Fibroblast of villous mesenchyme (primary cell): ENCODE measurements around the gene METTL15. TPM values are rescaled to one million over a fixed set of nuclear protein-coding genes. Genes with fewer than 3 reads are reported as not detected.

ENCODE experiments used
- DNase-seq: peaks from one replicate; pipeline ENCODE4 v3.0.0-alpha.2; 2010; ENCODE audit warnings: low read depth
- H3K4me3 ChIP-seq: 2 replicates; pipeline ENCODE4 v1.5.1; 2011; ENCODE audit warnings: low read depth, mild to moderate bottlenecking, low read length
- total RNA-seq: library from RNA; depleted of rRNA; stranded (reverse); fragments of >200 nt; gene quantifications from 2 replicates; pipeline ENCODE4 v1.2.3, GENCODE V29; 2012
- TF ChIP-seq, protein P1 (sequence below): IDR thresholded peaks from 2 replicates; pipeline ENCODE4 v1.5.1; 2012; ENCODE audit warnings: low read depth, mild to moderate bottlenecking, low read length; ENCODE audit not compliant: insufficient read depth

Gene METTL15
- total RNA-seq, 1 donor: 28.1 TPM

DNA sequence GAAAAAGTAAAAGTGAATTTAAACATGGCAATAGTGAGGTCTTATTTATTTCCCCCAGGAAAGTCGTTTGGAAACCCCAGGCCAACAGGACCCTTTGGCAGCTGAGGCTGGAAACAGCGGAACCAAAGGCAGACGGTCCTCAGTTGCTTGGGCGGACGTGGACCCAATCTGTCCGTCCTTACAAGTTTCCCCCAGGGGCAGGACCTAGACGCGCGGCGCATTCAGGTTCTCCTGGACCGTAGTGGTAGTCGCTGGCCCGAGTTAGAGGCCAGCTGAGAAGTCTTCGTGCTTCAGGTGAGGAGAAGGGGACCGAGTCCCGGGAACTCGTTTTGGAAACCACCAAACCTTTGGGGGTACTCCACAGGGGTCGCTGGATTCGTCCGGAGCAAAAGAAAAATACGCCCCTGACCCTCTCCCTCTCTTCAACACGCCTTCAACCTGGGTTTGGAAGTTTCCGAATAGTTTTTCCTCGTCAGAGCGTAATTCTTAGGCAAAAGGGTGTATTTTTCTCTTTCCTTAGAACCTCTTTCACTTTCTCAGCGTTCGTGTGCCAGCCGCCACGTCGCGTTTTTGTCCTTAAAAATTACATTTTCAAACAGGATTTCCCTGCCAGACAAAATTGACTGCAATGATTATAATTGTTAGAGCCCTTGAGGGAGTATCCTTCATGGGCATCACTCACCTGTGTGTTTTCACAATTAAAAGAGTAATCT lies 2.1 kb downstream of the METTL15 start:
- peak; percentile 80 for DNase-seq
- TF ChIP-seq, protein P1, sequence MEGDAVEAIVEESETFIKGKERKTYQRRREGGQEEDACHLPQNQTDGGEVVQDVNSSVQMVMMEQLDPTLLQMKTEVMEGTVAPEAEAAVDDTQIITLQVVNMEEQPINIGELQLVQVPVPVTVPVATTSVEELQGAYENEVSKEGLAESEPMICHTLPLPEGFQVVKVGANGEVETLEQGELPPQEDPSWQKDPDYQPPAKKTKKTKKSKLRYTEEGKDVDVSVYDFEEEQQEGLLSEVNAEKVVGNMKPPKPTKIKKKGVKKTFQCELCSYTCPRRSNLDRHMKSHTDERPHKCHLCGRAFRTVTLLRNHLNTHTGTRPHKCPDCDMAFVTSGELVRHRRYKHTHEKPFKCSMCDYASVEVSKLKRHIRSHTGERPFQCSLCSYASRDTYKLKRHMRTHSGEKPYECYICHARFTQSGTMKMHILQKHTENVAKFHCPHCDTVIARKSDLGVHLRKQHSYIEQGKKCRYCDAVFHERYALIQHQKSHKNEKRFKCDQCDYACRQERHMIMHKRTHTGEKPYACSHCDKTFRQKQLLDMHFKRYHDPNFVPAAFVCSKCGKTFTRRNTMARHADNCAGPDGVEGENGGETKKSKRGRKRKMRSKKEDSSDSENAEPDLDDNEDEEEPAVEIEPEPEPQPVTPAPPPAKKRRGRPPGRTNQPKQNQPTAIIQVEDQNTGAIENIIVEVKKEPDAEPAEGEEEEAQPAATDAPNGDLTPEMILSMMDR: no peak
- peak overlapping the region; percentile 80 for H3K4me3 ChIP-seq

DNA sequence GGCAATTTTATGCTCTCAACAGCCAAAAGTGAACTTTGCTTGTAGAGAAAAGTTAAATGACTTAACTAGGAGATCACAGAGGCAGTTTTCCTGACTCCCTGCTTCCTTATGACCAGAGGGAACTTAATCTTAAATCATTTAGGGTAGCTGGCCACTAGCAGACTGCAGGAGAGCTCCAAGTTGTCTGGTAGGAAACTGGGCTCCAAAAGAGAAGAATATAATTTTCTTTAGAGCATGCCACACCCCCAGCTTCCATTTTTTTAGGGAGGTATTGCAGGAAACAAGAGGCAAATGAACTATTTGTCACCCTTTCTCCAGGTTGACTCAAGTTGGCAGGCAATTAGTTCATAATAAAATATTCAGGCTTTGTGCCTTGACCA lies 2.6 kb downstream of the METTL15 start:
- peak overlapping the region; percentile 80 for H3K4me3 ChIP-seq
- DNase-seq: peak; percentile 44
- TF ChIP-seq, protein P1: no peak

DNA sequence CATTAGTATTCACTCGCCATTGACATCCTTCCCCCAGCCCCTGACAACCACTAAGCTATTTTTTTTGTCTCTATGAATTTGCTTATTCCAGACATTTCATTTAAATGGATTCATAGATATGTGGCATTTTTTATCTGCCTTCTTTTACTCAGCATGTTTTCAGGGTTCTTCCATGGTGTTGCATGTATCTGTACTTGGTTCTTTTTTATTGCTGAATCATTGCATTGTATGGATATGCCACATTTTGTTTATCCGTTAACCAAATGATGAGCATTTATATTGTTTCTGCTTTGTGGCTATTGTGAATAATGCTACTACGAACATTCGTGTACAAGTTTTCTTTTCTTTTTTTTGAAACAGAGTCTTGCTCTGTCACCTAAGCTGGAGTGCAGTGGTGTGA lies 5.9 kb downstream of the METTL15 start:
- DNase-seq: no peak
- TF ChIP-seq, protein P1: no peak
- no peak overlapping the region for H3K4me3 ChIP-seq

DNA sequence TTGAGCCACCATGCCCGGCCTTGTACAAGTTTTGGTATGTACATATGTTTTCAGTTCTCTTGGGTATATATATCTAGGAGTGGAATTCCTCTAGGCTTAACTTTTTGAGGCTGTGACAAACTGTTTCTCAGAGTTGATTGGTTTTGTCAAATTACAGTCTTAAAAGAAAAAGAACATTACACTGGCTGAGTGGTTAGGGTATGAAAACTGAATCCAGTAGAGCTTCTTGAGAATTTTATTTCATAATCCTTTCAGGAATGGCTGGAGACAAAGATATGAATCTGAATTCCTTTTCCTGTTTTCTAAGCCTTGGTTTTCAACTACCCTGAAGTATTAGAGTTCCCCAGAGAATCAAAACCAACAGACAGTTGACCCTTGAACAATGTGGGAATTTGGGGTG lies 6.5 kb downstream of the METTL15 start:
- no peak for DNase-seq
- TF ChIP-seq, protein P1: no peak
- no peak overlapping the region for H3K4me3 ChIP-seq

DNA sequence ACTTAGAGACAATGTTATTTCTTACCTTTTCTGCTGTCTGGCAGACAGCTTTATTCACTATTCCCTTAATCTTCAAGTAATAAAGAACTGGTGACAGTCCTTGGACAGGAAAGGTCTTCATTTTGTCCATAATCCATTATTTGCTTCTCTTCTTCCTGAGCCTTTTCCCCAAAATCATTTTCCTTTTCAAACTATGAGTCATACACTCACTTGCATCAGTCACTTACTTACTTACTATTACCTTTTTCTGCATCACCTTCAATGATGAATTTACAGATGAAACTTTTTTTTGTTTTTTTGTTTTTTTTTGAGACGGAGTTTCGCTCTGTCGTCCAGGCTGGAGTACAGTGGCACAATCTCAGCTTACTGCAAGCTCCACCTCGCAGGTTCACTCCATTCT lies 9.5 kb downstream of the METTL15 start:
- no peak for DNase-seq
- TF ChIP-seq, protein P1: no peak
- no peak overlapping the region for H3K4me3 ChIP-seq

DNA sequence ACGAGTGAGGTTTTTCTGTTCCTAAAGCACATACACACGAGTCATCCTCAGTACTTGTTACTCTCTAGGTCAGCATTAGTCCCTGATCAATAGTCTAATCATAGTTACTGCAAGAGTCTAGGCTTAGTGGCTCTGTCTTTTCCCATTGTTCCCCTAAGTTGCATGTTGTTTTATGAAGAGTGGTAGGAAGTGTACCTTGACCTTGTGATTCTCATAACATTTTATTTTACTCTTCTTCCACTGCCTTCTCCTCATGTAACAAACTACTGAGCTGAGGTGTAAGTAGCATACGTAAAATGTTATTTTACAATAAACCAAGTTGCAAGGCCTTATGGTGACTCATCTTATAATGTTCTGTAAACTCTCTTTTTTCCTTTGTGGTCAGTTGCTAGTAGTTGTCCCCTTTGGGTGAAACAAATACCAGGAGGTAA lies 15.0 kb downstream of the METTL15 start:
- peak; percentile 61 for DNase-seq
- H3K4me3 ChIP-seq: no peak overlapping the region
- TF ChIP-seq, protein P1: no peak

DNA sequence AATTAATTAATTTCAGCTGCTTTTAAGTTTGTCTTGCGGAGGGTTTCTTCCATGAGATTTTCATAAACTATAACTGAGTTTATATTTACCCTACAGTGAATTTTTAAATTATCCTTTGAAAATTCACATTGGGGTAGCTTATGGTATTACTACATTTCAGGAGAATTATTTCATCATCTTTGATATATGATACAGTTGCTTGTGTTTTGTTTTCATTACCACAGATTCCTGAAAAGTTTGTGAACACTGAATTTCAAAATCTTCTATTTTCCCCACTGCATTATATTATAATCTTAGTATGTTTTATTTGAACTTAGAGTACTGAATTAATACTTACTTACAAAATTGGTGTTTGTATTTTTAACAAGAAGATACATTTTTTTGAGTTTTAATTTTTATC lies 24.4 kb downstream of the METTL15 start:
- TF ChIP-seq, protein P1: no peak
- H3K4me3 ChIP-seq: no peak overlapping the region
- peak; percentile 9 for DNase-seq
